ENCODE data around the gene MAP3K20. TPM values are rescaled to one million over a fixed set of nuclear protein-coding genes. Genes with fewer than 3 reads are reported as not detected.

Gene MAP3K20
- total and polyA plus RNA-seq, 2 donors from 2014 or later, result 3.9 to 25.6 TPM

DNA sequence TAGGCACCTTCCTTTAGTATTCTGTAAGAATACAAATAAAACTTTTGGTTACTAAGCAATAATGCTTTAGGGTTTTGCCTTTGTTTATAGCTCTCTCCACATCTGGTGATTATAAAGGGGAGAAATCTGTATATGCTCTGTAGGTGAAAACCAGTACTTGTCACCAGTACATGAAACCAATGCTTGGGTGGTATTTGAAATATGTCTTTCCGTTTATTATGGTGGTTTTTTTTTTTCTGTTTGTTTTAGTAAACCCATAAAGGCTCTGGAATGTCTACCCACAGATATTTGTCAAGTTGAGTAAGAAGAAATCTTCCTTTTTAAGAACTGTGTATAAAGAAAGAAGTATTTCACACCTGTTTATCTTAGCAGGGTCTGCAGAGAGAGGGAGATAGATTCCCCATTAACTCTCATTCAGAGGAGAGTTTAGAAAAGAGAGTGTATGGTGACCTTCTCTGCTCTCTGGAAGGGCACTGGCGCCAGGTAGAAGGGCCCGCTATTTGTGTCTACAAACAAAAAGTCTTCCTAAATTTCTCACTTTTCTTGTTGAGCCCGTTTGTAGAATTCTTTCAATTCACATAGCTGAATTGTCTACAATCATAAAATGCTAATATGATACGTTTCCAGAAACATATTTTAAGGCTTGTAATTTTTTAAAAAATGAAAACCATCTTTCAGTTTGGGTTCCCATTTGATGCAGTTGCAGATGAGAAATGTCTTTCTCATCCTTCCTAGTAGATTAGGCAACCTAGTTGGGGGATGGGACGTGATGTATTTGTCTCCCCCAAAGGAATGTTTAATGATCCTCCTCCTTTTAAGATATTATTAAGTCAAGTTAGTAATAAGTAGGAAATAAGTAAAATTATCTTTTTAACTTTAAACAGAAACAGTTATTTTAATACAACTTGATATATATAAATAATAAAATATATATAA is 33.9 kb downstream of the MAP3K20 start:
- intact Hi-C loops (cut with DNase I), result no loop called here
- no peak for FAIRE-seq
- Histone ChIP-seq H3K27me3 (ENCODE audit: control insufficient read depth, insufficient read depth, low read length) (no peaks in the 10 kb centered on the region), H3K4me1 (ENCODE audit: control insufficient read depth in 2 of 3, insufficient read depth in 2 of 3, low read depth in 1 of 3, low read length in 3 of 3) (no peaks in the 10 kb centered on the region), H3K27ac (ENCODE audit: low read depth in 2 of 2, low read length in 2 of 2) (no peak overlapping the region), H3K9me3 (ENCODE audit: control insufficient read depth in 2 of 3, insufficient read depth in 1 of 3, low read length in 3 of 3) (no peaks in the 10 kb centered on the region), H3K9ac (ENCODE audit: low read length in 3 of 3) (no peak overlapping the region), H3K36me3 (ENCODE audit: control insufficient read depth in 2 of 3, insufficient read depth in 3 of 3, low read length in 3 of 3) (no peaks in the 10 kb centered on the region), H3K4me3 (ENCODE audit: low read length in 3 of 3) (no peak overlapping the region)
- no peak for DNase-seq
- TF ChIP-seq, protein P1, sequence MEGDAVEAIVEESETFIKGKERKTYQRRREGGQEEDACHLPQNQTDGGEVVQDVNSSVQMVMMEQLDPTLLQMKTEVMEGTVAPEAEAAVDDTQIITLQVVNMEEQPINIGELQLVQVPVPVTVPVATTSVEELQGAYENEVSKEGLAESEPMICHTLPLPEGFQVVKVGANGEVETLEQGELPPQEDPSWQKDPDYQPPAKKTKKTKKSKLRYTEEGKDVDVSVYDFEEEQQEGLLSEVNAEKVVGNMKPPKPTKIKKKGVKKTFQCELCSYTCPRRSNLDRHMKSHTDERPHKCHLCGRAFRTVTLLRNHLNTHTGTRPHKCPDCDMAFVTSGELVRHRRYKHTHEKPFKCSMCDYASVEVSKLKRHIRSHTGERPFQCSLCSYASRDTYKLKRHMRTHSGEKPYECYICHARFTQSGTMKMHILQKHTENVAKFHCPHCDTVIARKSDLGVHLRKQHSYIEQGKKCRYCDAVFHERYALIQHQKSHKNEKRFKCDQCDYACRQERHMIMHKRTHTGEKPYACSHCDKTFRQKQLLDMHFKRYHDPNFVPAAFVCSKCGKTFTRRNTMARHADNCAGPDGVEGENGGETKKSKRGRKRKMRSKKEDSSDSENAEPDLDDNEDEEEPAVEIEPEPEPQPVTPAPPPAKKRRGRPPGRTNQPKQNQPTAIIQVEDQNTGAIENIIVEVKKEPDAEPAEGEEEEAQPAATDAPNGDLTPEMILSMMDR (IDR thresholded peaks at IDR 0.05; ENCODE audit: borderline replicate concordance, extremely low read depth, insufficient read depth), result no peak

- TF ChIP-seq, protein P1 (IDR thresholded peaks at IDR 0.05; ENCODE audit: borderline replicate concordance, extremely low read depth, insufficient read depth), result no peak
- DNase-seq, result no peak
- no peak for FAIRE-seq
These were observed 42.0 kb downstream of the MAP3K20 start for GRCh38 chr2:173117678-173118077.

GRCh38 chr2:173118395-173118794 is 42.7 kb downstream of the MAP3K20 start:
- no peak for DNase-seq
- no peak overlapping the region for H3K4me3 ChIP-seq (ENCODE audit: low read length in 3 of 3)
- no peaks in the 10 kb centered on the region for H3K9me3 ChIP-seq (ENCODE audit: control insufficient read depth in 2 of 3, insufficient read depth in 1 of 3, low read length in 3 of 3)
- no peaks in the 10 kb centered on the region for H3K27me3 ChIP-seq (ENCODE audit: control insufficient read depth, insufficient read depth, low read length)
- H3K36me3 ChIP-seq (ENCODE audit: control insufficient read depth in 2 of 3, insufficient read depth in 3 of 3, low read length in 3 of 3), result no peaks in the 10 kb centered on the region
- intact Hi-C loops (cut with DNase I), result no loop called here
- no peak overlapping the region for H3K9ac ChIP-seq (ENCODE audit: low read length in 3 of 3)
- no peak for FAIRE-seq
- H3K4me1 ChIP-seq (ENCODE audit: control insufficient read depth in 2 of 3, insufficient read depth in 2 of 3, low read depth in 1 of 3, low read length in 3 of 3), result no peaks in the 10 kb centered on the region
- TF ChIP-seq, protein P1 (IDR thresholded peaks at IDR 0.05; ENCODE audit: borderline replicate concordance, extremely low read depth, insufficient read depth), result no peak
- H3K27ac ChIP-seq (ENCODE audit: low read depth in 2 of 2, low read length in 2 of 2), result no peak overlapping the region

More at GRCh38 chr2:173117678-173118077, 42.0 kb downstream of the MAP3K20 start:
- Histone ChIP-seq H3K36me3 (ENCODE audit: control insufficient read depth in 2 of 3, insufficient read depth in 3 of 3, low read length in 3 of 3) (no peaks in the 10 kb centered on the region), H3K27me3 (ENCODE audit: control insufficient read depth, insufficient read depth, low read length) (no peaks in the 10 kb centered on the region), H3K9me3 (ENCODE audit: control insufficient read depth in 2 of 3, insufficient read depth in 1 of 3, low read length in 3 of 3) (no peaks in the 10 kb centered on the region), H3K4me1 (ENCODE audit: control insufficient read depth in 2 of 3, insufficient read depth in 2 of 3, low read depth in 1 of 3, low read length in 3 of 3) (no peaks in the 10 kb centered on the region), H3K27ac (ENCODE audit: low read depth in 2 of 2, low read length in 2 of 2) (no peak overlapping the region), H3K9ac (ENCODE audit: low read length in 3 of 3) (no peak overlapping the region), H3K4me3 (ENCODE audit: low read length in 3 of 3) (no peak overlapping the region)
- intact Hi-C loops (cut with DNase I), result no loop called here

Measured in kidney (tissue), 14 donors.